ENCODE measurements around the gene PSMA4. TPM values are rescaled to one million over a fixed set of nuclear protein-coding genes. Genes with fewer than 3 reads are reported as not detected.
"Not testable (repeated sequence)": the region's sequence is repeated elsewhere in the genome, so short reads cannot be mapped to it uniquely, and the experiment has no call there.

The PSMA4 gene
- 100 to 1,000 TPM; 273 to 312 TPM for total RNA-seq

- Mint-ChIP-seq H3K27ac (peak within 1 kb of the TSS; percentile 98), H3K4me3 (peak within 1 kb of the TSS; percentile 91), H3K4me1 (peaks cover 27% of the 10 kb centered on the region), H3K36me3 (ENCODE audit: low read depth) (peaks cover 33% of the 10 kb centered on the region), H3K9me3 (ENCODE audit: low read depth) (no peaks in the 10 kb centered on the region), H3K27me3 (no peaks in the 10 kb centered on the region)
- ATAC-seq (peak; percentile 86), DNase-seq (peak; percentile 96)
- intact Hi-C loops (cut with DNase I, micrococcal nuclease) = loop anchor here (1.0 to 2.0 kb wide), 8 partner anchors 33 to 1612 kb away; partner anchors contain the start of genes HYKK (in 2 of the 2), IREB2 (in 2 of the 2), FAH (in 1 of the 2) and IDH3A (in 1 of the 2)
- ChIA-PET CTCF (interaction anchor here (0.8 to 1.5 kb wide), 4 partner anchors 9 to 241 kb away, joined by 3 to 8 read pairs (median 4); partner anchors contain the start of genes IREB2 and SKIC8), POLR2A (interaction anchor here (0.7 to 1.7 kb wide), 5 partner anchors 24 to 333 kb away, joined by 3 to 12 read pairs (median 5); partner anchors contain the start of genes CHRNA5 and IREB2)
These were observed at the start of gene PSMA4 for GRCh38 chr15:78540141-78540870. TSS of gene PSMA4 (plus strand) at chr15:78540444. CDS start at chr15:78541928, 1,484 bp downstream.

- Mint-ChIP-seq H3K27ac (peak overlapping the region; percentile 51), H3K4me1 (peaks cover 6% of the 10 kb centered on the region)
- no peak for ATAC-seq
These were observed 47.4 kb upstream of the PSMA4 start for GRCh38 chr15:78492872-78493271.

GRCh38 chr15:78501857-78502256, 38.4 kb upstream of the PSMA4 start:
- Mint-ChIP-seq H3K27ac (no peak overlapping the region), H3K4me3 (no peak overlapping the region), H3K27me3 (no peaks in the 10 kb centered on the region), H3K4me1 (peaks cover 6% of the 10 kb centered on the region), H3K9me3 (ENCODE audit: low read depth) (peaks cover 6% of the 10 kb centered on the region), H3K36me3 (ENCODE audit: low read depth) (peaks cover 32% of the 10 kb centered on the region)
- intact Hi-C loops (cut with DNase I, micrococcal nuclease) = loop anchor here in 1 of 2 experiments (10.0 kb wide), 1 partner anchor 197 kb away; no protein-coding TSS in a partner anchor
- ChIA-PET CTCF (no interaction called here), POLR2A (no interaction called here)
- ATAC-seq (no peak), DNase-seq (no peak)

More at GRCh38 chr15:78492872-78493271, 47.4 kb upstream of the PSMA4 start:
- no peaks in the 10 kb centered on the region for H3K27me3 Mint-ChIP-seq
- intact Hi-C loops (cut with DNase I, micrococcal nuclease) = no loop called here
- ChIA-PET POLR2A (no interaction called here), CTCF (no interaction called here)
- peaks cover 55% of the 10 kb centered on the region for H3K36me3 Mint-ChIP-seq (ENCODE audit: low read depth)
- H3K9me3 Mint-ChIP-seq (ENCODE audit: low read depth) = no peaks in the 10 kb centered on the region
- H3K4me3 Mint-ChIP-seq = no peak overlapping the region
- no peak for DNase-seq

GRCh38 chr15:78502641-78503040, 37.6 kb upstream of the PSMA4 start:
- Mint-ChIP-seq H3K4me3 (no peak overlapping the region), H3K4me1 (peaks cover 9% of the 10 kb centered on the region), H3K27me3 (no peaks in the 10 kb centered on the region), H3K27ac (no peak overlapping the region), H3K36me3 (ENCODE audit: low read depth) (peaks cover 28% of the 10 kb centered on the region), H3K9me3 (ENCODE audit: low read depth) (peaks cover 6% of the 10 kb centered on the region)
- ATAC-seq (no peak), DNase-seq (no peak)
- intact Hi-C loops (cut with DNase I, micrococcal nuclease) = loop anchor here in 1 of 2 experiments (10.0 kb wide), 1 partner anchor 198 kb away; no protein-coding TSS in a partner anchor
- POLR2A ChIA-PET = no interaction called here
- CTCF ChIA-PET = interaction anchor here (1.0 kb wide), 1 partner anchor 12 kb away, joined by 3 read pairs; no protein-coding TSS in a partner anchor

- ChIA-PET POLR2A (no interaction called here), CTCF (no interaction called here)
- H3K4me1 Mint-ChIP-seq = peaks cover 22% of the 10 kb centered on the region
- DNase-seq = peak; percentile 87
- H3K9me3 Mint-ChIP-seq (ENCODE audit: low read depth) = no peaks in the 10 kb centered on the region
- peak within 1 kb of the TSS; percentile 77 for H3K4me3 Mint-ChIP-seq
- intact Hi-C loops (cut with DNase I, micrococcal nuclease) = loop anchor here (1.0 to 10.0 kb wide), 6 partner anchors 33 to 358 kb away; partner anchors contain the start of genes PSMA4 (in 2 of the 2), CHRNA5 (in 1 of the 2), IDH3A (in 1 of the 2) and IREB2 (in 1 of the 2)
- no peaks in the 10 kb centered on the region for H3K27me3 Mint-ChIP-seq
- H3K36me3 Mint-ChIP-seq (ENCODE audit: low read depth) = peaks cover under 1% of the 10 kb centered on the region
- ATAC-seq = peak; percentile 91
- peak within 1 kb of the TSS; percentile 58 for H3K27ac Mint-ChIP-seq
These were observed 33.0 kb upstream of the PSMA4 start, which contains the start of gene HYKK for GRCh38 chr15:78506971-78507830. TSS of gene HYKK (plus strand) at chr15:78507577. CDS start at chr15:78513089, 5,512 bp downstream.

- Mint-ChIP-seq H3K36me3 (ENCODE audit: low read depth) (no peaks in the 10 kb centered on the region), H3K4me1 (peaks cover 22% of the 10 kb centered on the region), H3K27me3 (no peaks in the 10 kb centered on the region), H3K9me3 (ENCODE audit: low read depth) (no peaks in the 10 kb centered on the region), H3K4me3 (peak overlapping the region; percentile 77), H3K27ac (peak overlapping the region; percentile 58)
- DNase-seq (no peak), ATAC-seq (peak; percentile 17)
- intact Hi-C loops (cut with DNase I, micrococcal nuclease) = loop anchor here (1.0 to 10.0 kb wide), 6 partner anchors 33 to 358 kb away; partner anchors contain the start of genes PSMA4 (in 2 of the 2), CHRNA5 (in 1 of the 2), IDH3A (in 1 of the 2) and IREB2 (in 1 of the 2)
- ChIA-PET POLR2A (no interaction called here), CTCF (no interaction called here)
These were observed 32.4 kb upstream of the PSMA4 start for GRCh38 chr15:78507831-78508160.

- Mint-ChIP-seq H3K27ac (no peak overlapping the region), H3K27me3 (no peaks in the 10 kb centered on the region), H3K36me3 (ENCODE audit: low read depth) (no peaks in the 10 kb centered on the region), H3K9me3 (ENCODE audit: low read depth) (no peaks in the 10 kb centered on the region), H3K4me3 (peak overlapping the region; percentile 77), H3K4me1 (peaks cover 22% of the 10 kb centered on the region)
- POLR2A ChIA-PET = no interaction called here
- intact Hi-C loops (cut with DNase I, micrococcal nuclease) = loop anchor here in 1 of 2 experiments (10.0 kb wide), 1 partner anchor 203 kb away; no protein-coding TSS in a partner anchor
- CTCF ChIA-PET = interaction anchor here (0.5 kb wide), 1 partner anchor 230 kb away, joined by 3 read pairs; no protein-coding TSS in a partner anchor
- no peak for ATAC-seq
- no peak for DNase-seq
These were observed 32.0 kb upstream of the PSMA4 start for GRCh38 chr15:78508272-78508671.

- H3K36me3 Mint-ChIP-seq (ENCODE audit: low read depth) = no peaks in the 10 kb centered on the region
- POLR2A ChIA-PET = interaction anchor here (0.6 kb wide), 1 partner anchor 72 kb away, joined by 3 read pairs; the partner anchor contains the start of gene IREB2
- intact Hi-C loops (cut with DNase I, micrococcal nuclease) = loop anchor here in 1 of 2 experiments (10.0 kb wide), 1 partner anchor 205 kb away; no protein-coding TSS in a partner anchor
- ATAC-seq = no peak
- H3K4me3 Mint-ChIP-seq = no peak overlapping the region
- H3K27ac Mint-ChIP-seq = no peak overlapping the region
- CTCF ChIA-PET = no interaction called here
- no peaks in the 10 kb centered on the region for H3K9me3 Mint-ChIP-seq (ENCODE audit: low read depth)
- H3K4me1 Mint-ChIP-seq = peaks cover 22% of the 10 kb centered on the region
- no peaks in the 10 kb centered on the region for H3K27me3 Mint-ChIP-seq
- no peak for DNase-seq
These were observed 30.4 kb upstream of the PSMA4 start for GRCh38 chr15:78509726-78510312.

- H3K4me1 Mint-ChIP-seq; H3K4me3 Mint-ChIP-seq; intact Hi-C loops (cut with DNase I, micrococcal nuclease); POLR2A ChIA-PET; H3K27me3 Mint-ChIP-seq; H3K36me3 Mint-ChIP-seq (ENCODE audit: low read depth); H3K27ac Mint-ChIP-seq; CTCF ChIA-PET; H3K9me3 Mint-ChIP-seq (ENCODE audit: low read depth); ATAC-seq; DNase-seq: not testable (repeated sequence)
These were observed 20.2 kb upstream of the PSMA4 start for GRCh38 chr15:78520035-78520434.

- no peak for ATAC-seq
- Mint-ChIP-seq H3K9me3 (ENCODE audit: low read depth) (no peaks in the 10 kb centered on the region), H3K4me3 (no peak overlapping the region), H3K36me3 (ENCODE audit: low read depth) (peaks cover 2% of the 10 kb centered on the region), H3K4me1 (no peaks in the 10 kb centered on the region), H3K27me3 (no peaks in the 10 kb centered on the region), H3K27ac (no peak overlapping the region)
- DNase-seq = no peak
- ChIA-PET POLR2A (no interaction called here), CTCF (no interaction called here)
- intact Hi-C loops (cut with DNase I, micrococcal nuclease) = no loop called here
These were observed 16.0 kb upstream of the PSMA4 start for GRCh38 chr15:78524230-78524629.

- ATAC-seq = no peak
- Mint-ChIP-seq H3K27me3 (no peaks in the 10 kb centered on the region), H3K4me3 (no peak overlapping the region), H3K36me3 (ENCODE audit: low read depth) (peaks cover 2% of the 10 kb centered on the region), H3K9me3 (ENCODE audit: low read depth) (no peaks in the 10 kb centered on the region), H3K27ac (no peak overlapping the region), H3K4me1 (no peaks in the 10 kb centered on the region)
- ChIA-PET POLR2A (no interaction called here), CTCF (no interaction called here)
- intact Hi-C loops (cut with DNase I, micrococcal nuclease) = no loop called here
- DNase-seq = no peak
These were observed 12.9 kb upstream of the PSMA4 start for GRCh38 chr15:78527325-78527724.

Measured in activated CD4-positive, alpha-beta T cell treated with anti-CD3 and anti-CD28 coated beads for 36 hours (primary cell).